Activated CD4-positive, alpha-beta memory T cell treated with anti-CD3 and anti-CD28 coated beads for 36 hours (primary cell): ENCODE data around the gene TMPO. TPM values are rescaled to one million over a fixed set of nuclear protein-coding genes. Genes with fewer than 3 reads are reported as not detected.
"Not testable (repeated sequence)": the region's sequence is repeated elsewhere in the genome, so short reads cannot be mapped to it uniquely, and the experiment has no call there.

Experiments used
- CTCF ChIA-PET: fragments of 350-600 bp; sonication (Branson Sonifier 250); formaldehyde crosslinking; loops from one replicate; lab custom pipeline; 2021; ENCODE audit warnings: antibody characterized with exemption, inconsistent platforms; lab: Charles Lee
- POLR2A ChIA-PET: fragments of 350-600 bp; sonication (Branson Sonifier 250); formaldehyde crosslinking; loops from one replicate; lab custom pipeline; 2021; ENCODE audit warnings: antibody characterized with exemption; lab: Charles Lee
- DNase-seq: peaks from one replicate; pipeline ENCODE4 v3.0.0-alpha.2; 2020
- H3K27ac Mint-ChIP-seq: one replicate; pipeline ENCODE4 v1.8.0; 2021; ENCODE audit warnings: mixed read lengths
- H3K27me3 Mint-ChIP-seq: one replicate; pipeline ENCODE4 v1.8.0; 2021; ENCODE audit warnings: mixed read lengths
- H3K36me3 Mint-ChIP-seq: one replicate; pipeline ENCODE4 v1.8.0; 2021; ENCODE audit warnings: mixed read lengths
- H3K4me1 Mint-ChIP-seq: one replicate; pipeline ENCODE4 v1.8.0; 2021; ENCODE audit warnings: low read depth, mixed read lengths
- H3K4me3 Mint-ChIP-seq: one replicate; pipeline ENCODE4 v1.8.0; 2021; ENCODE audit warnings: mild to moderate bottlenecking, mixed read lengths
- H3K9me3 Mint-ChIP-seq: one replicate; pipeline ENCODE4 v1.8.0; 2021; ENCODE audit warnings: mixed read lengths
- intact Hi-C: fragments of 100-400 bp; cut with micrococcal nuclease; formaldehyde crosslinking; loops from one replicate; pipeline ENCODE4 v1.15.1; 2023
- total RNA-seq, 2 experiments: library from RNA; stranded (reverse); gene quantifications; one replicate each; pipeline ENCODE4 v1.2.3, GENCODE V29; 2021

TMPO gene
- total RNA-seq, 2 experiments from 2014 or later, result 371 to 375 TPM

- DNase-seq, H3K36me3 Mint-ChIP-seq, POLR2A ChIA-PET, H3K4me1 Mint-ChIP-seq, H3K9me3 Mint-ChIP-seq, H3K27me3 Mint-ChIP-seq, intact Hi-C loops, H3K27ac Mint-ChIP-seq, H3K4me3 Mint-ChIP-seq: not testable (repeated sequence)
- CTCF ChIA-PET, result interaction anchor here (0.6 to 6.0 kb wide), 4 partner anchors 28 to 192 kb away, joined by 3 to 89 read pairs (median 6); partner anchors contain the start of gene TMPO
Measured at GRCh38 chr12:98488416-98488815, 27.0 kb upstream of the TMPO start.

- Mint-ChIP-seq H3K27ac (no peak overlapping the region), H3K9me3 (no peaks in the 10 kb centered on the region), H3K4me3 (no peak overlapping the region), H3K27me3 (no peaks in the 10 kb centered on the region), H3K4me1 (peaks cover 5% of the 10 kb centered on the region), H3K36me3 (no peaks in the 10 kb centered on the region)
- POLR2A ChIA-PET, result no interaction called here
- DNase-seq, result no peak
- CTCF ChIA-PET, result interaction anchor here (0.6 to 6.0 kb wide), 4 partner anchors 27 to 191 kb away, joined by 3 to 89 read pairs (median 6); partner anchors contain the start of gene TMPO
- intact Hi-C loops, result no loop called here
Measured at GRCh38 chr12:98489176-98489575, 26.2 kb upstream of the TMPO start.

GRCh38 chr12:98490501-98491453 is 24.6 kb upstream of the TMPO start:
- peak overlapping the region; percentile 55 for H3K4me3 Mint-ChIP-seq
- CTCF ChIA-PET, result interaction anchor here (0.6 to 6.0 kb wide), 21 partner anchors 9 to 508 kb away, joined by 3 to 89 read pairs (median 5); partner anchors contain the start of genes IKBIP and TMPO
- peak overlapping the region; percentile 84 for H3K27ac Mint-ChIP-seq
- H3K9me3 Mint-ChIP-seq, result no peaks in the 10 kb centered on the region
- H3K27me3 Mint-ChIP-seq, result no peaks in the 10 kb centered on the region
- POLR2A ChIA-PET, result interaction anchor here (1.5 to 2.1 kb wide), 2 partner anchors 10 to 25 kb away, joined by 7 to 10 read pairs; partner anchors contain the start of gene TMPO
- DNase-seq, result peak; percentile 89
- no peaks in the 10 kb centered on the region for H3K36me3 Mint-ChIP-seq
- H3K4me1 Mint-ChIP-seq, result peaks cover 5% of the 10 kb centered on the region
- intact Hi-C loops, result loop anchor here (1.0 to 5.0 kb wide), 5 partner anchors 13 to 164 kb away; no protein-coding TSS in a partner anchor

- H3K36me3 Mint-ChIP-seq, result no peaks in the 10 kb centered on the region
- no peaks in the 10 kb centered on the region for H3K27me3 Mint-ChIP-seq
- CTCF ChIA-PET, result interaction anchor here (1.3 to 6.0 kb wide), 5 partner anchors 7 to 69 kb away, joined by 3 to 89 read pairs (median 29); partner anchors contain the start of gene TMPO
- DNase-seq, result no peak
- H3K27ac Mint-ChIP-seq, result no peak overlapping the region
- intact Hi-C loops, result loop anchor here (5.0 kb wide), 1 partner anchor 40 kb away; no protein-coding TSS in a partner anchor
- H3K9me3 Mint-ChIP-seq, result no peaks in the 10 kb centered on the region
- peaks cover 5% of the 10 kb centered on the region for H3K4me1 Mint-ChIP-seq
- POLR2A ChIA-PET, result interaction anchor here (0.7 kb wide), 1 partner anchor 61 kb away, joined by 3 read pairs; no protein-coding TSS in a partner anchor
- no peak overlapping the region for H3K4me3 Mint-ChIP-seq
Measured at GRCh38 chr12:98492580-98493140, 22.7 kb upstream of the TMPO start.

GRCh38 chr12:98501266-98501629 is 14.1 kb upstream of the TMPO start:
- Mint-ChIP-seq H3K36me3 (peaks cover 11% of the 10 kb centered on the region), H3K27ac (peak overlapping the region; percentile 86), H3K4me3 (peak overlapping the region; percentile 70), H3K4me1 (peaks cover 41% of the 10 kb centered on the region)
- CTCF ChIA-PET, result interaction anchor here (0.6 to 2.9 kb wide), 6 partner anchors 10 to 75 kb away, joined by 3 to 34 read pairs (median 4); partner anchors contain the start of gene TMPO
- intact Hi-C loops, result loop anchor here (5.0 kb wide), 1 partner anchor 1766 kb away; the partner anchor contains the start of genes DEPDC4 and SCYL2
- not testable (repeated sequence) for DNase-seq, H3K9me3 Mint-ChIP-seq, H3K27me3 Mint-ChIP-seq
- POLR2A ChIA-PET, result interaction anchor here (0.9 to 2.1 kb wide), 4 partner anchors 10 to 18 kb away, joined by 4 to 22 read pairs (median 7); partner anchors contain the start of gene TMPO

- Mint-ChIP-seq H3K4me1 (peaks cover 41% of the 10 kb centered on the region), H3K9me3 (peaks cover 8% of the 10 kb centered on the region), H3K27me3 (peaks cover 9% of the 10 kb centered on the region), H3K27ac (peak overlapping the region; percentile 99), H3K4me3 (peak overlapping the region; percentile 86), H3K36me3 (peaks cover 11% of the 10 kb centered on the region)
- ChIA-PET POLR2A (interaction anchor here (1.0 to 4.1 kb wide), 3 partner anchors 12 to 90 kb away, joined by 4 to 39 read pairs (median 4); partner anchors contain the start of genes SLC25A3 and TMPO), CTCF (interaction anchor here (0.6 to 1.0 kb wide), 2 partner anchors 13 to 29 kb away, joined by 3 to 8 read pairs; partner anchors contain the start of gene TMPO)
- intact Hi-C loops, result loop anchor here (1.0 to 5.0 kb wide), 6 partner anchors 12 to 1764 kb away; partner anchors contain the start of genes APAF1, DEPDC4, SCYL2 and SLC25A3
- DNase-seq, result peak; percentile 90
Measured at GRCh38 chr12:98503342-98503591, 12.1 kb upstream of the TMPO start.

GRCh38 chr12:98503592-98504367 is 11.6 kb upstream of the TMPO start:
- Mint-ChIP-seq H3K27ac (peak overlapping the region; percentile 99), H3K4me1 (peaks cover 39% of the 10 kb centered on the region), H3K36me3 (peaks cover 11% of the 10 kb centered on the region), H3K9me3 (peaks cover 8% of the 10 kb centered on the region), H3K4me3 (peak overlapping the region; percentile 86), H3K27me3 (peaks cover 9% of the 10 kb centered on the region)
- ChIA-PET CTCF (interaction anchor here (0.6 to 1.0 kb wide), 2 partner anchors 12 to 29 kb away, joined by 3 to 8 read pairs; partner anchors contain the start of gene TMPO), POLR2A (interaction anchor here (1.0 to 4.1 kb wide), 3 partner anchors 12 to 89 kb away, joined by 4 to 39 read pairs (median 4); partner anchors contain the start of genes SLC25A3 and TMPO)
- intact Hi-C loops, result loop anchor here (1.0 to 5.0 kb wide), 6 partner anchors 12 to 1764 kb away; partner anchors contain the start of genes APAF1, DEPDC4, SCYL2 and SLC25A3
- peak; percentile 97 for DNase-seq

GRCh38 chr12:98504368-98504617 is 11.1 kb upstream of the TMPO start:
- H3K27ac Mint-ChIP-seq, result peak overlapping the region; percentile 99
- H3K27me3 Mint-ChIP-seq, result peaks cover 9% of the 10 kb centered on the region
- peaks cover 39% of the 10 kb centered on the region for H3K4me1 Mint-ChIP-seq
- intact Hi-C loops, result loop anchor here (5.0 kb wide), 1 partner anchor 1763 kb away; the partner anchor contains the start of genes DEPDC4 and SCYL2
- peak overlapping the region; percentile 86 for H3K4me3 Mint-ChIP-seq
- peaks cover 11% of the 10 kb centered on the region for H3K36me3 Mint-ChIP-seq
- H3K9me3 Mint-ChIP-seq, result peaks cover 8% of the 10 kb centered on the region
- CTCF ChIA-PET, result no interaction called here
- POLR2A ChIA-PET, result interaction anchor here (4.1 kb wide), 1 partner anchor 11 kb away, joined by 39 read pairs; the partner anchor contains the start of gene TMPO
- no peak for DNase-seq

GRCh38 chr12:98509063-98509462 is 6.3 kb upstream of the TMPO start:
- H3K27me3 Mint-ChIP-seq, result peaks cover 1% of the 10 kb centered on the region
- intact Hi-C loops, result no loop called here
- H3K4me1 Mint-ChIP-seq, result peaks cover 30% of the 10 kb centered on the region

GRCh38 chr12:98511806-98512205 is 3.6 kb upstream of the TMPO start:
- H3K27me3 Mint-ChIP-seq, H3K4me3 Mint-ChIP-seq, H3K9me3 Mint-ChIP-seq, intact Hi-C loops, DNase-seq: not testable (repeated sequence)
- Mint-ChIP-seq H3K36me3 (peaks cover 16% of the 10 kb centered on the region), H3K27ac (peak overlapping the region; percentile 18), H3K4me1 (peaks cover 15% of the 10 kb centered on the region)
- ChIA-PET POLR2A (interaction anchor here (0.7 kb wide), 1 partner anchor 111 kb away, joined by 5 read pairs; no protein-coding TSS in a partner anchor), CTCF (interaction anchor here (1.1 to 8.3 kb wide), 2 partner anchors 20 to 21 kb away, joined by 4 to 89 read pairs; no protein-coding TSS in a partner anchor)

More at GRCh38 chr12:98509063-98509462, 6.3 kb upstream of the TMPO start:
- DNase-seq, result no peak
- Mint-ChIP-seq H3K27ac (no peak overlapping the region), H3K36me3 (peaks cover 5% of the 10 kb centered on the region), H3K4me3 (no peak overlapping the region), H3K9me3 (peaks cover 2% of the 10 kb centered on the region)
- ChIA-PET CTCF (interaction anchor here (1.0 kb wide), 1 partner anchor 10 kb away, joined by 3 read pairs; no protein-coding TSS in a partner anchor), POLR2A (no interaction called here)
